GM12801 (cell line): Measurements from ENCODE around the gene MTSS2.

Experiments
- CTCF ChIP-seq: IDR thresholded peaks from one replicate; pipeline ENCODE4 v1.5.1; 2011; ENCODE audit warnings: control low read depth; ENCODE audit not compliant: insufficient read length; ENCODE audit errors: extremely low read depth

Gene MTSS2

GRCh38 chr16:70646260-70647241 lies 39.3 kb downstream of the MTSS2 start, which contains the start of gene IL34:
IL34 (plus strand) TSS chr16:70646559; CDS start chr16:70646948, 389 bp downstream.
- TF ChIP-seq CTCF: no peak

GRCh38 chr16:70644763-70645597 lies 40.9 kb downstream of the MTSS2 start:
- no peak for TF ChIP-seq CTCF

GRCh38 chr16:70642633-70643032 lies 43.2 kb downstream of the MTSS2 start:
- no peak for TF ChIP-seq CTCF

GRCh38 chr16:70638814-70639792 lies 46.8 kb downstream of the MTSS2 start:
- no peak for TF ChIP-seq CTCF
